Measurements from ENCODE around the gene PRKCH. TPM values are rescaled to one million over a fixed set of nuclear protein-coding genes. Genes with fewer than 3 reads are reported as not detected.
A peak's percentile ranks its signal among the peaks of the same experiment; 100 is the strongest.

The PRKCH gene
- total RNA-seq, 1 donor, result 3.3 TPM

GRCh38 chr14:61387076-61387475, 65.7 kb downstream of the PRKCH start:
- Histone ChIP-seq H2AFZ (ENCODE audit: low read length) (no peak overlapping the region), H4K20me1 (ENCODE audit: insufficient read depth, low read length) (no peaks in the 10 kb centered on the region), H3K27me3 (ENCODE audit: insufficient read depth, low read length) (peaks cover 33% of the 10 kb centered on the region), H3K4me3 (ENCODE audit: insufficient read depth, low read length) (no peak overlapping the region), H3K9me3 (ENCODE audit: low read depth, low read length) (no peaks in the 10 kb centered on the region), H3K4me1 (ENCODE audit: insufficient read depth, low read length) (peaks cover 12% of the 10 kb centered on the region), H3K79me2 (ENCODE audit: insufficient read depth, low read length) (no peaks in the 10 kb centered on the region), H3K27ac (ENCODE audit: low read depth, low read length) (no peak overlapping the region), H3K4me2 (ENCODE audit: insufficient read depth, low read length) (no peak overlapping the region), H3K36me3 (ENCODE audit: insufficient read depth, low read length) (no peaks in the 10 kb centered on the region)
- TF ChIP-seq, protein P1, sequence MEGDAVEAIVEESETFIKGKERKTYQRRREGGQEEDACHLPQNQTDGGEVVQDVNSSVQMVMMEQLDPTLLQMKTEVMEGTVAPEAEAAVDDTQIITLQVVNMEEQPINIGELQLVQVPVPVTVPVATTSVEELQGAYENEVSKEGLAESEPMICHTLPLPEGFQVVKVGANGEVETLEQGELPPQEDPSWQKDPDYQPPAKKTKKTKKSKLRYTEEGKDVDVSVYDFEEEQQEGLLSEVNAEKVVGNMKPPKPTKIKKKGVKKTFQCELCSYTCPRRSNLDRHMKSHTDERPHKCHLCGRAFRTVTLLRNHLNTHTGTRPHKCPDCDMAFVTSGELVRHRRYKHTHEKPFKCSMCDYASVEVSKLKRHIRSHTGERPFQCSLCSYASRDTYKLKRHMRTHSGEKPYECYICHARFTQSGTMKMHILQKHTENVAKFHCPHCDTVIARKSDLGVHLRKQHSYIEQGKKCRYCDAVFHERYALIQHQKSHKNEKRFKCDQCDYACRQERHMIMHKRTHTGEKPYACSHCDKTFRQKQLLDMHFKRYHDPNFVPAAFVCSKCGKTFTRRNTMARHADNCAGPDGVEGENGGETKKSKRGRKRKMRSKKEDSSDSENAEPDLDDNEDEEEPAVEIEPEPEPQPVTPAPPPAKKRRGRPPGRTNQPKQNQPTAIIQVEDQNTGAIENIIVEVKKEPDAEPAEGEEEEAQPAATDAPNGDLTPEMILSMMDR (IDR thresholded peaks at IDR 0.05; ENCODE audit: extremely low read depth, low read depth, low read length), result no peak
- DNase-seq (ENCODE audit: insufficient read length, low spot score, missing footprints), result peak; percentile 47

- Histone ChIP-seq H3K4me2 (ENCODE audit: insufficient read depth, low read length) (no peak overlapping the region), H3K4me3 (ENCODE audit: insufficient read depth, low read length) (no peak overlapping the region), H3K79me2 (ENCODE audit: insufficient read depth, low read length) (no peaks in the 10 kb centered on the region), H3K9me3 (ENCODE audit: low read depth, low read length) (no peaks in the 10 kb centered on the region), H2AFZ (ENCODE audit: low read length) (peak overlapping the region; percentile 66), H3K27ac (ENCODE audit: low read depth, low read length) (peak overlapping the region; percentile 25), H4K20me1 (ENCODE audit: insufficient read depth, low read length) (no peaks in the 10 kb centered on the region), H3K36me3 (ENCODE audit: insufficient read depth, low read length) (no peaks in the 10 kb centered on the region), H3K27me3 (ENCODE audit: insufficient read depth, low read length) (peaks cover 28% of the 10 kb centered on the region), H3K4me1 (ENCODE audit: insufficient read depth, low read length) (peaks cover 12% of the 10 kb centered on the region)
- TF ChIP-seq, protein P1 (IDR thresholded peaks at IDR 0.05; ENCODE audit: extremely low read depth, low read depth, low read length), result no peak
- peak; percentile 90 for DNase-seq (ENCODE audit: insufficient read length, low spot score, missing footprints)
These were observed 67.0 kb downstream of the PRKCH start for GRCh38 chr14:61388173-61388975.

GRCh38 chr14:61388976-61389576, 67.7 kb downstream of the PRKCH start:
- Histone ChIP-seq H3K27ac (ENCODE audit: low read depth, low read length) (no peak overlapping the region), H3K4me3 (ENCODE audit: insufficient read depth, low read length) (no peak overlapping the region), H3K4me2 (ENCODE audit: insufficient read depth, low read length) (no peak overlapping the region), H3K27me3 (ENCODE audit: insufficient read depth, low read length) (peaks cover 24% of the 10 kb centered on the region), H3K9me3 (ENCODE audit: low read depth, low read length) (no peaks in the 10 kb centered on the region), H3K36me3 (ENCODE audit: insufficient read depth, low read length) (no peaks in the 10 kb centered on the region), H3K79me2 (ENCODE audit: insufficient read depth, low read length) (no peaks in the 10 kb centered on the region), H4K20me1 (ENCODE audit: insufficient read depth, low read length) (no peaks in the 10 kb centered on the region), H2AFZ (ENCODE audit: low read length) (no peak overlapping the region), H3K4me1 (ENCODE audit: insufficient read depth, low read length) (peaks cover 12% of the 10 kb centered on the region)
- TF ChIP-seq, protein P1 (IDR thresholded peaks at IDR 0.05; ENCODE audit: extremely low read depth, low read depth, low read length), result no peak
- no peak for DNase-seq (ENCODE audit: insufficient read length, low spot score, missing footprints)

GRCh38 chr14:61391119-61391518, 69.7 kb downstream of the PRKCH start:
- Histone ChIP-seq H3K4me3 (ENCODE audit: insufficient read depth, low read length) (no peak overlapping the region), H3K9me3 (ENCODE audit: low read depth, low read length) (no peaks in the 10 kb centered on the region), H3K27ac (ENCODE audit: low read depth, low read length) (no peak overlapping the region), H2AFZ (ENCODE audit: low read length) (no peak overlapping the region), H3K36me3 (ENCODE audit: insufficient read depth, low read length) (no peaks in the 10 kb centered on the region), H3K27me3 (ENCODE audit: insufficient read depth, low read length) (peaks cover 10% of the 10 kb centered on the region), H3K4me2 (ENCODE audit: insufficient read depth, low read length) (no peak overlapping the region), H4K20me1 (ENCODE audit: insufficient read depth, low read length) (no peaks in the 10 kb centered on the region), H3K79me2 (ENCODE audit: insufficient read depth, low read length) (no peaks in the 10 kb centered on the region), H3K4me1 (ENCODE audit: insufficient read depth, low read length) (peaks cover 12% of the 10 kb centered on the region)
- TF ChIP-seq, protein P1 (IDR thresholded peaks at IDR 0.05; ENCODE audit: extremely low read depth, low read depth, low read length), result no peak
- DNase-seq (ENCODE audit: insufficient read length, low spot score, missing footprints), result no peak
